ENCODE data around the gene SERPINA10.

- TF ChIP-seq CTCF (IDR thresholded peaks at IDR 0.05) (no peak), POLR2A (IDR thresholded peaks at IDR 0.05) (no peak)
Observed at GRCh38 chr14:94237983-94238382, 55.1 kb downstream of the SERPINA10 start.
